Vagina (tissue), 2 donors: ENCODE measurements around the gene ADNP2. TPM values are rescaled to one million over a fixed set of nuclear protein-coding genes. Genes with fewer than 3 reads are reported as not detected.

Experiments
- DNase-seq, 2 donors: peaks; one replicate each; pipeline ENCODE4 v3.0.0-alpha.2; 2017; ENCODE audit errors: extremely low spot score in 2 of 2
- H3K27ac ChIP-seq: fragments of 200-600 bp; sonication (generic); one replicate; pipeline ENCODE4 v1.5.1; 2019
- H3K27me3 ChIP-seq: fragments of 200-600 bp; sonication (generic); one replicate; pipeline ENCODE4 v1.5.1; 2019
- H3K36me3 ChIP-seq, 2 donors: fragments of 200-600 bp; sonication (generic); one replicate each; pipeline ENCODE4 v1.5.1; 2017 to 2019
- H3K4me1 ChIP-seq: fragments of 200-600 bp; sonication (generic); one replicate; pipeline ENCODE4 v1.5.1; 2019
- H3K4me3 ChIP-seq, 2 donors: fragments of 200-600 bp; sonication (generic); 1 replicate in 1 of 2; 2 replicates in 1 of 2; pipeline ENCODE4 v1.5.1; 2016 to 2019
- H3K9me3 ChIP-seq: fragments of 200-600 bp; sonication (generic); one replicate; pipeline ENCODE4 v1.5.1; 2019
- POLR2A ChIP-seq, 2 donors: fragments of 450-650 bp; IDR thresholded peaks; one replicate each; pipeline ENCODE4 v1.6.1; 2017; ENCODE audit warnings: antibody characterized with exemption in 2 of 2, mild to moderate bottlenecking in 2 of 2, moderate library complexity in 2 of 2
- POLR2AphosphoS5 ChIP-seq, 2 donors: sonication (generic); formaldehyde crosslinking; IDR thresholded peaks; one replicate each; pipeline ENCODE4 v1.9.0; 2017; ENCODE audit warnings: antibody characterized with exemption in 2 of 2, mild to moderate bottlenecking in 2 of 2, low read depth in 1 of 2; ENCODE audit not compliant: insufficient read depth in 1 of 2
- intact Hi-C: fragments of 100-400 bp; cut with DNase I; formaldehyde crosslinking; loops from one replicate; pipeline ENCODE4 v1.15.1; 2023
- total RNA-seq: library from RNA; depleted of rRNA; stranded (reverse); fragments of >200 nt; gene quantifications from one replicate; pipeline ENCODE4 v1.2.3, GENCODE V29; 2016
- TF ChIP-seq, protein P1 (sequence below), 3 experiments: fragments of 450-650 bp in 2 of 3; fragments of 200-600 bp in 1 of 3; sonication (generic) in 1 of 3; IDR thresholded peaks; one replicate each; pipeline ENCODE4 v1.5.1; 2017 to 2019; ENCODE audit warnings: antibody characterized with exemption in 3 of 3, mild to moderate bottlenecking in 2 of 3, moderate library complexity in 2 of 3

The ADNP2 gene
- total RNA-seq, 1 donor from 2014 or later = 21.4 TPM

DNA sequence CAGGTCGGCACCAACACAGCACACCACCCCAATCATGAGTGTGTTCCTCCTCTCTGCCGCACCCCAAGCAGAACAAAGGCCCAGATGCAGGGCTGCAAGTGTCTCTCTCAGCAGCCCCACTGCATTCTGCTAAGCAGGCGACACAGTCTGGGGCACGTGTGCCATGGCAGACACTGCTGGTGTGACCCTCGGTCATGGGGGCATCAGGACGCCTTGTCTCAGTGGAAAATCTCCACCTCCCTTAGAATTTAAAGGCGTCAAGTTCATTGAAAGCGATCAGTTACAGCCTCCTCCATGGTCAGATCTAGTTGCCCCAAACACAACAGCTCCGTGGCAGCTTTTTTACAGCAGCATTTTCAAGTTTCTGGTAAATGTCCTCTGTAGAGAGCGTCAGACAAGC is 57.2 kb downstream of the ADNP2 start:
- H3K27me3 ChIP-seq = no peaks in the 10 kb centered on the region
- no peak for DNase-seq
- H3K4me3 ChIP-seq = no peak overlapping the region
- intact Hi-C loops = no loop called here
- H3K36me3 ChIP-seq = no peaks in the 10 kb centered on the region
- H3K27ac ChIP-seq = no peak overlapping the region
- peaks cover 6% of the 10 kb centered on the region for H3K4me1 ChIP-seq
- no peak for TF ChIP-seq POLR2A (IDR thresholded peaks at IDR 0.05)
- no peak for TF ChIP-seq POLR2AphosphoS5 (IDR thresholded peaks at IDR 0.05; ENCODE audit: insufficient read depth in 1 of 2, low read depth in 1 of 2)
- no peaks in the 10 kb centered on the region for H3K9me3 ChIP-seq

DNA sequence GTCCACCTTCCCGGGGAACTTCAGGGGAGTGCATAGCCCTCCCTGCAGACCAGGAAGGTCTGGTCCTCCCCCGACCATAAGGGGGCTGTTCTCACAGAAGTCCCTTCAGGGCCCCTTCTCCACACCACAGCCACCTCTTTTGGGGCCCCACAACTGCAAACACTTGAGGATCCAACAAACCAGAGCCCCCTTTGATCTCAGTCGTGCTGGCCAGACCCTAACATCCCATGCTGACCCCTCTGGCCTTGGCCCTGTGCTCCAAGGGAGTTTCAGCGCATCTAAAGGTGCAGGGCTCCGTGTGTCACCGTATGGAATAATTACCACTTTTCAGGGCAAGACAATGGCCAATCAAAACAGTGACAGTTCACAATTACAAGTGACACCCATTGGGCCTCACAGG is 57.7 kb downstream of the ADNP2 start:
- H3K36me3 ChIP-seq = no peaks in the 10 kb centered on the region
- intact Hi-C loops = no loop called here
- H3K4me3 ChIP-seq = no peak overlapping the region
- no peak for DNase-seq
- H3K9me3 ChIP-seq = no peaks in the 10 kb centered on the region
- no peaks in the 10 kb centered on the region for H3K27me3 ChIP-seq
- TF ChIP-seq, protein P1, sequence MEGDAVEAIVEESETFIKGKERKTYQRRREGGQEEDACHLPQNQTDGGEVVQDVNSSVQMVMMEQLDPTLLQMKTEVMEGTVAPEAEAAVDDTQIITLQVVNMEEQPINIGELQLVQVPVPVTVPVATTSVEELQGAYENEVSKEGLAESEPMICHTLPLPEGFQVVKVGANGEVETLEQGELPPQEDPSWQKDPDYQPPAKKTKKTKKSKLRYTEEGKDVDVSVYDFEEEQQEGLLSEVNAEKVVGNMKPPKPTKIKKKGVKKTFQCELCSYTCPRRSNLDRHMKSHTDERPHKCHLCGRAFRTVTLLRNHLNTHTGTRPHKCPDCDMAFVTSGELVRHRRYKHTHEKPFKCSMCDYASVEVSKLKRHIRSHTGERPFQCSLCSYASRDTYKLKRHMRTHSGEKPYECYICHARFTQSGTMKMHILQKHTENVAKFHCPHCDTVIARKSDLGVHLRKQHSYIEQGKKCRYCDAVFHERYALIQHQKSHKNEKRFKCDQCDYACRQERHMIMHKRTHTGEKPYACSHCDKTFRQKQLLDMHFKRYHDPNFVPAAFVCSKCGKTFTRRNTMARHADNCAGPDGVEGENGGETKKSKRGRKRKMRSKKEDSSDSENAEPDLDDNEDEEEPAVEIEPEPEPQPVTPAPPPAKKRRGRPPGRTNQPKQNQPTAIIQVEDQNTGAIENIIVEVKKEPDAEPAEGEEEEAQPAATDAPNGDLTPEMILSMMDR (IDR thresholded peaks at IDR 0.05) = no peak
- H3K4me1 ChIP-seq = peaks cover 11% of the 10 kb centered on the region
- H3K27ac ChIP-seq = no peak overlapping the region

DNA sequence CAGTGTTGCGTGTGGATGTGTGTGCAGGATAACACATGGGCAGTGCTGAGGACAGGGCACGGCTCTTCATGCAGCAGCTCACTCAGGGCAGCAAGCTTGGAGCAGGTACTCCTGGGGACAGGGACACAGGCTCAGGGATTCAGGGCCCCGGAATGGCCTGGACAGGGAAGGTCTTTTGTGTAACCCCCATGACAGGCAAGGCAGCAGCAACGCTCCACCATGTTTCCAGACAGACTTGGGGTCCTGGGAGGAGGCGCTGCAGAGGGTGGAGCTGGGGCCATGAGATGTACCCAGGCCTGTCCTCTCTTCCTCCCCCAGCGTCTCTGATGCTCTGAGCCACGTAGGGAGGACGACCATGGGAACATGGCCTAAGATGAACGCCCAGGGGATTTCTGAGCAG is 58.3 kb downstream of the ADNP2 start:
- no peak for DNase-seq
- peaks cover 11% of the 10 kb centered on the region for H3K4me1 ChIP-seq
- H3K27me3 ChIP-seq = no peaks in the 10 kb centered on the region
- H3K36me3 ChIP-seq = no peaks in the 10 kb centered on the region
- H3K27ac ChIP-seq = no peak overlapping the region
- no peak overlapping the region for H3K4me3 ChIP-seq
- no peaks in the 10 kb centered on the region for H3K9me3 ChIP-seq
- TF ChIP-seq POLR2AphosphoS5 (IDR thresholded peaks at IDR 0.05; ENCODE audit: insufficient read depth in 1 of 2, low read depth in 1 of 2) = no peak
- TF ChIP-seq POLR2A (IDR thresholded peaks at IDR 0.05) = no peak
- TF ChIP-seq, protein P1 (IDR thresholded peaks at IDR 0.05) = no peak
- intact Hi-C loops = no loop called here

DNA sequence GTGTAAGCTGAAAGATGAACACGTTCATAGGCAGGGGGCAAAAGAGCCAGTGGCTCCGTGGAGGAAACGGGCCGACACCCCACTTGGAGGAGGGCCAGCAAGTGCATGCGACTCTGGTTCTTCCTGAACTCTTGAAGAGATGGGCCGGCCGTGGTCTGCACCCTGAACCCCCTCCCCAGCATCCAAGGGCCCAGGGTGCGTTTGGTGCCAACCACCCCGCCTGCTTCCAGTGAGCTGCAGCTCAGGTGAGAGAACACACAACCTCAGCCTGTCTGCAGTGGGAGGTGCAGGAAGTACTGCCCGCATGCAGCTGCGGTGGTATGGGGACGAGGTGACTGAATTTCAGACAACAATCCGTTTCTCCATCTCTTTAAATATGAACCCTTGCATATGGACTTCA is 58.9 kb downstream of the ADNP2 start:
- TF ChIP-seq POLR2A (IDR thresholded peaks at IDR 0.05) (no peak), POLR2AphosphoS5 (IDR thresholded peaks at IDR 0.05; ENCODE audit: insufficient read depth in 1 of 2, low read depth in 1 of 2) (no peak)
- TF ChIP-seq, protein P1 (IDR thresholded peaks at IDR 0.05) = no peak
- intact Hi-C loops = no loop called here
- DNase-seq = no peak

DNA sequence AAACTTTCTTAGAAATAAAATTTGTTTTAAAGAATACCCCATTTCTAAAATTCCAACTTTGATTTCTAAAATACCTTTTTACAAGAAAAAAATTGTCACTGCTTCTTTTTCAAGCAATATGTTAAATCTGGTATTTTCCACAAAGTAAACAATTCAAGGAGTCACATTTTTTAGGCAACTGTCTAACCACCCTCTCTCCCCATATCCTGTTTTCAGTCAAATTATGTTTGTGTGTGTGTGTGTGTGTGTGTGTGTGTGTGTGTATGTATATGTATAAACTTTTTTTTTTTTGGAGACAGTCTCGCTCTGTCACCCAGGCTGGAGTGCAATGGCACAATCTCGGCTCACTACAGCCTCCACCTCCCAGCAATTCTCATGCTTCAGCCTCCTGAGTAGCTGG is 59.3 kb downstream of the ADNP2 start:
- intact Hi-C loops = no loop called here
- H3K4me1 ChIP-seq = peaks cover 11% of the 10 kb centered on the region
- H3K4me3 ChIP-seq = no peak overlapping the region
- no peaks in the 10 kb centered on the region for H3K36me3 ChIP-seq
- H3K27me3 ChIP-seq = no peaks in the 10 kb centered on the region
- no peak overlapping the region for H3K27ac ChIP-seq
- no peaks in the 10 kb centered on the region for H3K9me3 ChIP-seq
- no peak for DNase-seq
- no peak for TF ChIP-seq POLR2AphosphoS5 (IDR thresholded peaks at IDR 0.05; ENCODE audit: insufficient read depth in 1 of 2, low read depth in 1 of 2)
- no peak for TF ChIP-seq POLR2A (IDR thresholded peaks at IDR 0.05)
- TF ChIP-seq, protein P1 (IDR thresholded peaks at IDR 0.05) = no peak

More for the DNA sequence above, 58.9 kb downstream of the ADNP2 start:
- no peaks in the 10 kb centered on the region for H3K9me3 ChIP-seq
- no peaks in the 10 kb centered on the region for H3K36me3 ChIP-seq
- no peak overlapping the region for H3K27ac ChIP-seq
- H3K4me3 ChIP-seq = no peak overlapping the region
- H3K27me3 ChIP-seq = no peaks in the 10 kb centered on the region
- H3K4me1 ChIP-seq = peaks cover 11% of the 10 kb centered on the region

DNA sequence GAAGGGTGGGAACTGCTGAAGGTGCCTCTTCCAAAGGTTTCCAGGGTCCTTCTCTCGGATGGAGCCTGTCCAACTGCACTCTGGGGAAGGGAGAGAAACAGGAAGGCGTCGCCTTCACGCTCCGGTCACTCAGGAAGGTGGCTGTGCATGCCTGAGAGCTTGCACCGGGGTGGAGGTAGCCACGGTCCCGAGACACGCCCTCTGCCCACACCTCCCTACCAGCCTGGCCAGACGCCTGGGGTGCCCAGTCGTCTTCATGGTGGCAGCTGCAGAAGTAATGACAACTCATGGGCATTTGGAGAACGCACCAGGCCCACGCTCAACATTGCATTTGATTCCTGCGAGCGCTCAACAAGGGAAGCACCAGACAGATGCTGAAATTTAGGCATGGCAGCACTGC is 59.9 kb downstream of the ADNP2 start:
- intact Hi-C loops = no loop called here
- Histone ChIP-seq H3K4me1 (peaks cover 11% of the 10 kb centered on the region), H3K36me3 (no peaks in the 10 kb centered on the region), H3K9me3 (no peaks in the 10 kb centered on the region), H3K4me3 (no peak overlapping the region), H3K27ac (no peak overlapping the region), H3K27me3 (no peaks in the 10 kb centered on the region)
- no peak for DNase-seq
- TF ChIP-seq POLR2A (IDR thresholded peaks at IDR 0.05) = no peak
- TF ChIP-seq POLR2AphosphoS5 (IDR thresholded peaks at IDR 0.05; ENCODE audit: insufficient read depth in 1 of 2, low read depth in 1 of 2) = no peak
